ENCODE measurements around the gene UBN1. TPM values are rescaled to one million over a fixed set of nuclear protein-coding genes. Genes with fewer than 3 reads are reported as not detected.

Gene UBN1
- total RNA-seq, 1 donor from 2014 or later = 44.2 TPM

GRCh38 chr16:4862639-4863038 is 15.4 kb downstream of the UBN1 start:
- H3K27me3 Mint-ChIP-seq (ENCODE audit: low read depth) = no peaks in the 10 kb centered on the region
- H3K9me3 Mint-ChIP-seq = no peaks in the 10 kb centered on the region
- H3K27ac Mint-ChIP-seq (ENCODE audit: unreplicated experiment) = no peak overlapping the region
- H3K36me3 Mint-ChIP-seq (ENCODE audit: low read depth) = peaks cover 3% of the 10 kb centered on the region
- no peak for DNase-seq (ENCODE audit: low read depth, low spot score)
- no peak overlapping the region for H3K4me3 Mint-ChIP-seq
- TF ChIP-seq CTCF (conservative IDR thresholded peaks at IDR 0.05) = no peak
- H3K4me1 Mint-ChIP-seq = no peaks in the 10 kb centered on the region

GRCh38 chr16:4864728-4865127 is 17.4 kb downstream of the UBN1 start:
- no peak overlapping the region for H3K4me3 Mint-ChIP-seq
- no peak for TF ChIP-seq CTCF (conservative IDR thresholded peaks at IDR 0.05)
- H3K4me1 Mint-ChIP-seq = no peaks in the 10 kb centered on the region
- H3K27me3 Mint-ChIP-seq (ENCODE audit: low read depth) = no peaks in the 10 kb centered on the region
- peaks cover 10% of the 10 kb centered on the region for H3K36me3 Mint-ChIP-seq (ENCODE audit: low read depth)
- no peak for DNase-seq (ENCODE audit: low read depth, low spot score)
- H3K27ac Mint-ChIP-seq (ENCODE audit: unreplicated experiment) = no peak overlapping the region
- no peaks in the 10 kb centered on the region for H3K9me3 Mint-ChIP-seq

GRCh38 chr16:4865231-4865860 is 18.1 kb downstream of the UBN1 start:
- no peak for DNase-seq (ENCODE audit: low read depth, low spot score)
- Mint-ChIP-seq H3K4me3 (no peak overlapping the region), H3K36me3 (ENCODE audit: low read depth) (peaks cover 8% of the 10 kb centered on the region), H3K4me1 (no peaks in the 10 kb centered on the region), H3K27me3 (ENCODE audit: low read depth) (no peaks in the 10 kb centered on the region), H3K27ac (ENCODE audit: unreplicated experiment) (no peak overlapping the region), H3K9me3 (no peaks in the 10 kb centered on the region)
- no peak for TF ChIP-seq CTCF (conservative IDR thresholded peaks at IDR 0.05)

GRCh38 chr16:4866586-4866985 is 19.3 kb downstream of the UBN1 start:
- no peaks in the 10 kb centered on the region for H3K4me1 Mint-ChIP-seq

GRCh38 chr16:4868026-4868425 is 20.7 kb downstream of the UBN1 start:
- no peaks in the 10 kb centered on the region for H3K27me3 Mint-ChIP-seq (ENCODE audit: low read depth)
- no peak overlapping the region for H3K27ac Mint-ChIP-seq (ENCODE audit: unreplicated experiment)
- no peak overlapping the region for H3K4me3 Mint-ChIP-seq
- no peak for TF ChIP-seq CTCF (conservative IDR thresholded peaks at IDR 0.05)
- H3K4me1 Mint-ChIP-seq = no peaks in the 10 kb centered on the region
- H3K9me3 Mint-ChIP-seq = no peaks in the 10 kb centered on the region
- H3K36me3 Mint-ChIP-seq (ENCODE audit: low read depth) = peaks cover 10% of the 10 kb centered on the region
- no peak for DNase-seq (ENCODE audit: low read depth, low spot score)

More at GRCh38 chr16:4866586-4866985, 19.3 kb downstream of the UBN1 start:
- Mint-ChIP-seq H3K4me3 (no peak overlapping the region), H3K27me3 (ENCODE audit: low read depth) (no peaks in the 10 kb centered on the region), H3K9me3 (no peaks in the 10 kb centered on the region), H3K27ac (ENCODE audit: unreplicated experiment) (no peak overlapping the region), H3K36me3 (ENCODE audit: low read depth) (peaks cover 8% of the 10 kb centered on the region)
- TF ChIP-seq CTCF (conservative IDR thresholded peaks at IDR 0.05) = no peak
- DNase-seq (ENCODE audit: low read depth, low spot score) = no peak
